H9 (cell line): ENCODE measurements around the gene XRN2. TPM values are rescaled to one million over a fixed set of nuclear protein-coding genes. Genes with fewer than 3 reads are reported as not detected.

Experiments used
- DNase-seq: peaks from one replicate; pipeline ENCODE4 v3.0.0-alpha.2; 2017
- H2AFZ ChIP-seq: one replicate; pipeline ENCODE4 v1.6.1; 2013; ENCODE audit warnings: mild to moderate bottlenecking, low read length, control low read depth, moderate library complexity
- H2AK5ac ChIP-seq: 2 replicates; pipeline ENCODE4 v1.6.1; 2013; ENCODE audit warnings: low read length, control low read depth, mixed read lengths; ENCODE audit not compliant: insufficient read length
- H2BK120ac ChIP-seq: one replicate; pipeline ENCODE4 v1.6.1; 2013; ENCODE audit warnings: low read depth, mild to moderate bottlenecking, low read length, control low read depth, inconsistent platforms; ENCODE audit not compliant: poor library complexity, severe bottlenecking
- H2BK12ac ChIP-seq: 2 replicates; pipeline ENCODE4 v1.6.1; 2013; ENCODE audit warnings: low read length, control low read depth, mixed read lengths, low read depth; ENCODE audit not compliant: insufficient read length
- H2BK15ac ChIP-seq: 2 replicates; pipeline ENCODE4 v1.6.1; 2013; ENCODE audit warnings: low read depth, low read length, control low read depth
- H2BK20ac ChIP-seq: one replicate; pipeline ENCODE4 v1.6.1; 2013; ENCODE audit warnings: low read depth, mild to moderate bottlenecking, low read length, control low read depth, inconsistent platforms; ENCODE audit not compliant: poor library complexity, severe bottlenecking
- H2BK5ac ChIP-seq: 2 replicates; pipeline ENCODE4 v1.6.1; 2013; ENCODE audit warnings: low read length, control low read depth, mixed read lengths; ENCODE audit not compliant: insufficient read length
- H3K14ac ChIP-seq: 2 replicates; pipeline ENCODE4 v1.6.1; 2013; ENCODE audit warnings: low read length, control low read depth; ENCODE audit not compliant: insufficient read depth
- H3K18ac ChIP-seq: 2 replicates; pipeline ENCODE4 v1.6.1; 2013; ENCODE audit warnings: low read depth, mild to moderate bottlenecking, mixed read lengths, low read length, control low read depth; ENCODE audit not compliant: insufficient read length
- H3K23ac ChIP-seq: 2 replicates; pipeline ENCODE4 v1.6.1; 2013; ENCODE audit warnings: low read length, control low read depth, mixed read lengths, low read depth; ENCODE audit not compliant: insufficient read length
- H3K23me2 ChIP-seq: 2 replicates; pipeline ENCODE4 v1.6.1; 2013; ENCODE audit warnings: low read depth, mild to moderate bottlenecking, mixed read lengths, low read length, control low read depth; ENCODE audit not compliant: insufficient read length, poor library complexity, severe bottlenecking
- H3K27ac ChIP-seq: 2 replicates; pipeline ENCODE4 v1.5.1; 2013; ENCODE audit warnings: low read length, control low read depth, mixed read lengths, low read depth; ENCODE audit not compliant: insufficient read length
- H3K27me3 ChIP-seq: 2 replicates; pipeline ENCODE4 v1.6.1; 2013; ENCODE audit warnings: low read length, control low read depth, inconsistent platforms; ENCODE audit not compliant: insufficient read depth
- H3K4ac ChIP-seq: 2 replicates; pipeline ENCODE4 v1.6.1; 2013; ENCODE audit warnings: low read depth, mild to moderate bottlenecking, control low read depth, inconsistent platforms, low read length, moderate library complexity
- H3K4me1 ChIP-seq: 2 replicates; pipeline ENCODE4 v1.6.1; 2013; ENCODE audit warnings: low read length, control low read depth, inconsistent platforms; ENCODE audit not compliant: insufficient read depth
- H3K4me2 ChIP-seq: 2 replicates; pipeline ENCODE4 v1.6.1; 2013; ENCODE audit warnings: low read length, control low read depth, mixed read lengths; ENCODE audit not compliant: insufficient read length, insufficient read depth
- H3K56ac ChIP-seq: 2 replicates; pipeline ENCODE4 v1.6.1; 2013; ENCODE audit warnings: low read depth, mild to moderate bottlenecking, mixed read lengths, low read length, control low read depth; ENCODE audit not compliant: insufficient read length
- H3K79me1 ChIP-seq: 2 replicates; pipeline ENCODE4 v1.6.1; 2013; ENCODE audit warnings: low read depth, mild to moderate bottlenecking, moderate library complexity, low read length, control low read depth, inconsistent platforms; ENCODE audit not compliant: insufficient read depth, poor library complexity, severe bottlenecking
- H3K79me2 ChIP-seq: 2 replicates; pipeline ENCODE4 v1.6.1; 2013; ENCODE audit warnings: low read length, control low read depth, inconsistent platforms; ENCODE audit not compliant: insufficient read depth
- H3K9ac ChIP-seq: 2 replicates; pipeline ENCODE4 v1.6.1; 2013; ENCODE audit warnings: low read length, control low read depth, mixed read lengths; ENCODE audit not compliant: insufficient read length; ENCODE audit errors: extremely low read depth
- H3K9me3 ChIP-seq: one replicate; pipeline ENCODE4 v1.6.1; 2013; ENCODE audit warnings: low read depth, low read length, inconsistent platforms; ENCODE audit not compliant: control insufficient read depth
- H3T11ph ChIP-seq: one replicate; pipeline ENCODE4 v1.6.1; 2013; ENCODE audit warnings: mild to moderate bottlenecking, low read length, control low read depth, inconsistent platforms
- H4K20me1 ChIP-seq: one replicate; pipeline ENCODE4 v1.6.1; 2013; ENCODE audit not compliant: control insufficient read depth, insufficient read length, insufficient read depth
- H4K5ac ChIP-seq: 2 replicates; pipeline ENCODE4 v1.6.1; 2013; ENCODE audit warnings: low read depth, mild to moderate bottlenecking, mixed read lengths, low read length, control low read depth; ENCODE audit not compliant: insufficient read length
- H4K8ac ChIP-seq: replicated peaks from 2 replicates; pipeline ENCODE4 v1.6.1; 2013; ENCODE audit warnings: low read length, control low read depth, mixed read lengths, low read depth; ENCODE audit not compliant: insufficient read length
- H4K91ac ChIP-seq: 2 replicates; pipeline ENCODE4 v1.6.1; 2013; ENCODE audit warnings: low read depth, mild to moderate bottlenecking, moderate library complexity, mixed read lengths, low read length, control low read depth; ENCODE audit not compliant: insufficient read length
- H3K27ac Mint-ChIP-seq, 3 experiments: 2 replicates in 2 of 3; 3 replicates in 1 of 3; pipeline ENCODE4 v1.8.0; 2020 to 2021; ENCODE audit warnings: mixed read lengths in 3 of 3, mild to moderate bottlenecking in 1 of 3, moderate library complexity in 1 of 3
- H3K27me3 Mint-ChIP-seq: 2 replicates; pipeline ENCODE4 v1.8.0; 2021; ENCODE audit warnings: low read depth, mild to moderate bottlenecking, moderate library complexity, mixed read lengths
- H3K36me3 Mint-ChIP-seq, 3 experiments: 2 replicates in 2 of 3; 3 replicates in 1 of 3; pipeline ENCODE4 v1.8.0; 2020 to 2021; ENCODE audit warnings: low read depth in 3 of 3, mixed read lengths in 3 of 3; ENCODE audit not compliant: insufficient read depth in 1 of 3
- H3K4me1 Mint-ChIP-seq, 2 experiments: 2 replicates each; pipeline ENCODE4 v1.8.0; 2020; ENCODE audit warnings: mixed read lengths in 2 of 2
- H3K4me3 Mint-ChIP-seq, 2 experiments: 2 replicates in 1 of 2; 3 replicates in 1 of 2; pipeline ENCODE4 v1.8.0; 2020 to 2021; ENCODE audit warnings: mild to moderate bottlenecking in 2 of 2, mixed read lengths in 2 of 2, moderate library complexity in 1 of 2
- H3K9me3 Mint-ChIP-seq, 2 experiments: 2 replicates in 1 of 2; 3 replicates in 1 of 2; pipeline ENCODE4 v1.8.0; 2020; ENCODE audit warnings: mild to moderate bottlenecking in 2 of 2, mixed read lengths in 2 of 2, moderate library complexity in 1 of 2
- WGBS: extraction: QIAGEN DNeasy Blood & Tissue Kit; methylation state at CpG from one replicate; pipeline ENCODE4 v1.1.7; 2013; ENCODE audit warnings: missing lambda C conversion rate, low lambda C conversion rate, mixed read lengths; ENCODE audit not compliant: insufficient read length; ENCODE audit errors: extremely low coverage; 5-methylcytosine and 5-hydroxymethylcytosine counted together
- total RNA-seq: library from RNA; stranded (reverse); gene quantifications from 2 replicates; pipeline ENCODE4 v1.2.1, GENCODE V29; 2021
- TF ChIP-seq, protein P1 (sequence below): fragments of 200-600 bp; sonication (generic); conservative IDR thresholded peaks from 3 replicates; pipeline ENCODE4 v1.8.0; 2021; ENCODE audit warnings: antibody characterized with exemption, mild to moderate bottlenecking

Gene XRN2
- total RNA-seq, 1 experiment from 2014 or later, result 96.7 TPM

DNA sequence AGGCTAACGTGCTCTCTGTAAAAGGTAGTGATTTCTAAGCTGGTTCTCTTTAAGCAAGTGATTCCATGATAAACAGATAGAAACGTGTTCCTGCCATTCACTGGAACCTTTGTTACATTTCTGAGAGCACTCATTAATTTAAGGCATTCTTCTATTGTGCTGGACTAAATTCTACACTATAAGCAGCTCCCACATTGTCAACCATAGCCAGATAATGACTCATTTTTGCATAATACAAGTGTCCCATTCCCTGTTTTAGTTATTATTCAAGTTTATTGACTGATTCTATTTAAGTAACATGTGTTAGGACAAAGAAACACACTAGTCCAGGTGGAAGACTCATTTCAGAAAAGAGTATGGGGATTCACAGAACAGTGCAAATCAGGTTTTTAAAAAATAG is 13.5 kb upstream of the XRN2 start:
- no peak for DNase-seq
- H3K56ac ChIP-seq, result no peak overlapping the region
- H3K23ac ChIP-seq, result no peak overlapping the region
- H3K27me3 ChIP-seq, result no peaks in the 10 kb centered on the region
- Mint-ChIP-seq H3K27me3 (no peaks in the 10 kb centered on the region; the same call in none of the 2 replicates), H3K4me3 (no peak overlapping the region), H3K36me3 (no peaks in the 10 kb centered on the region), H3K9me3 (peaks cover 0 to 3% of the 10 kb centered on the region in 2 experiments; a peak in 1 of 5 replicates), H3K27ac (no peak overlapping the region), H3K4me1 (peaks cover 6 to 9% of the 10 kb centered on the region in 2 experiments; a peak in 3 of 4 replicates)
- H3K9ac ChIP-seq, result no peak overlapping the region
- TF ChIP-seq, protein P1, sequence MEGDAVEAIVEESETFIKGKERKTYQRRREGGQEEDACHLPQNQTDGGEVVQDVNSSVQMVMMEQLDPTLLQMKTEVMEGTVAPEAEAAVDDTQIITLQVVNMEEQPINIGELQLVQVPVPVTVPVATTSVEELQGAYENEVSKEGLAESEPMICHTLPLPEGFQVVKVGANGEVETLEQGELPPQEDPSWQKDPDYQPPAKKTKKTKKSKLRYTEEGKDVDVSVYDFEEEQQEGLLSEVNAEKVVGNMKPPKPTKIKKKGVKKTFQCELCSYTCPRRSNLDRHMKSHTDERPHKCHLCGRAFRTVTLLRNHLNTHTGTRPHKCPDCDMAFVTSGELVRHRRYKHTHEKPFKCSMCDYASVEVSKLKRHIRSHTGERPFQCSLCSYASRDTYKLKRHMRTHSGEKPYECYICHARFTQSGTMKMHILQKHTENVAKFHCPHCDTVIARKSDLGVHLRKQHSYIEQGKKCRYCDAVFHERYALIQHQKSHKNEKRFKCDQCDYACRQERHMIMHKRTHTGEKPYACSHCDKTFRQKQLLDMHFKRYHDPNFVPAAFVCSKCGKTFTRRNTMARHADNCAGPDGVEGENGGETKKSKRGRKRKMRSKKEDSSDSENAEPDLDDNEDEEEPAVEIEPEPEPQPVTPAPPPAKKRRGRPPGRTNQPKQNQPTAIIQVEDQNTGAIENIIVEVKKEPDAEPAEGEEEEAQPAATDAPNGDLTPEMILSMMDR, result no peak
- H3K79me2 ChIP-seq, result no peaks in the 10 kb centered on the region
- H2BK120ac ChIP-seq, result no peak overlapping the region
- no peak overlapping the region for H3T11ph ChIP-seq
- no peak overlapping the region for H2AK5ac ChIP-seq
- no peak overlapping the region for H3K4ac ChIP-seq
- H3K9me3 ChIP-seq, result no peaks in the 10 kb centered on the region
- no peak overlapping the region for H2BK15ac ChIP-seq
- no peaks in the 10 kb centered on the region for H3K4me1 ChIP-seq
- H3K79me1 ChIP-seq, result no peaks in the 10 kb centered on the region
- no peak overlapping the region for H2AFZ ChIP-seq
- H4K91ac ChIP-seq, result no peak overlapping the region
- no peaks in the 10 kb centered on the region for H4K20me1 ChIP-seq
- H3K27ac ChIP-seq, result no peak overlapping the region
- no peaks in the 10 kb centered on the region for H3K23me2 ChIP-seq
- H3K4me2 ChIP-seq, result no peak overlapping the region
- no peak overlapping the region for H4K8ac ChIP-seq
- no peak overlapping the region for H3K14ac ChIP-seq
- H2BK5ac ChIP-seq, result no peak overlapping the region
- WGBS, result no CpG with 5 or more reads among the region's 2 CpGs
- H4K5ac ChIP-seq, result no peak overlapping the region
- no peak overlapping the region for H2BK12ac ChIP-seq
- no peak overlapping the region for H2BK20ac ChIP-seq
- H3K18ac ChIP-seq, result no peak overlapping the region
